Esophagus muscularis mucosa (tissue), 4 donors: ENCODE results near the gene GLRA3. TPM values are rescaled to one million over a fixed set of nuclear protein-coding genes. Genes with fewer than 3 reads are reported as not detected.

Experiments
- DNase-seq: peaks from one replicate; pipeline ENCODE4 v3.0.0-alpha.2; 2017; ENCODE audit errors: extremely low spot score
- H3K27ac ChIP-seq, 4 donors: fragments of 200-600 bp; sonication (generic); replicated peaks in 1 of 4; 1 replicate in 3 of 4; 2 replicates in 1 of 4; pipeline ENCODE4 v1.5.1; 2016 to 2019; ENCODE audit warnings: mild to moderate bottlenecking in 1 of 4
- H3K27me3 ChIP-seq, 4 donors: fragments of 200-600 bp; sonication (generic); one replicate each; pipeline versions ENCODE4 v1.5.1 to v1.6.0; 2016 to 2019
- H3K36me3 ChIP-seq, 4 donors: fragments of 200-600 bp; sonication (generic); one replicate each; pipeline ENCODE4 v1.5.1; 2016 to 2019
- H3K4me1 ChIP-seq, 4 donors: fragments of 200-600 bp; sonication (generic); one replicate each; pipeline ENCODE4 v1.5.1; 2016 to 2019
- H3K4me3 ChIP-seq, 4 donors: fragments of 200-600 bp; sonication (generic); 1 replicate in 2 of 4; 2 replicates in 2 of 4; pipeline ENCODE4 v1.5.1; 2016 to 2019; ENCODE audit warnings: mild to moderate bottlenecking in 4 of 4, moderate library complexity in 1 of 4
- H3K9me3 ChIP-seq, 4 donors: fragments of 200-600 bp; sonication (generic); 1 replicate in 3 of 4; 2 replicates in 1 of 4; pipeline ENCODE4 v1.5.1; 2016 to 2019
- EP300 ChIP-seq: sonication (generic); formaldehyde crosslinking; IDR thresholded peaks from one replicate; pipeline ENCODE4 v1.6.1; 2017; ENCODE audit warnings: antibody characterized with exemption
- POLR2A ChIP-seq: fragments of 450-650 bp; IDR thresholded peaks from one replicate; pipeline ENCODE4 v1.6.1; 2017; ENCODE audit warnings: antibody characterized with exemption, moderate library complexity, mild to moderate bottlenecking, low read depth
- POLR2AphosphoS5 ChIP-seq, 2 donors: sonication (generic); formaldehyde crosslinking; IDR thresholded peaks; one replicate each; pipeline ENCODE4 v1.6.1; 2017; ENCODE audit warnings: antibody characterized with exemption in 2 of 2
- WGBS: methylation state at CpG from one replicate; pipeline ENCODE4 v1.1.5; 2018; 5-methylcytosine and 5-hydroxymethylcytosine counted together
- intact Hi-C: fragments of 100-400 bp; cut with DNase I; formaldehyde crosslinking; loops from one replicate; pipeline ENCODE4 v1.15.1; 2023
- total RNA-seq, 4 donors: library from RNA; depleted of rRNA; stranded (reverse); fragments of >200 nt; gene quantifications; one replicate each; pipeline versions ENCODE4 v1.1.0 to v1.2.1, GENCODE V29; 2016
- TF ChIP-seq, protein P1 (sequence below), 3 experiments: fragments of 200-600 bp in 2 of 3; fragments of 450-650 bp in 1 of 3; sonication (generic) in 2 of 3; IDR thresholded peaks; one replicate each; pipeline ENCODE4 v1.5.1; 2017 to 2019; ENCODE audit warnings: antibody characterized with exemption in 3 of 3, mild to moderate bottlenecking in 2 of 3, moderate library complexity in 1 of 3

The GLRA3 gene
- total RNA-seq, 4 donors from 2014 or later = under 0.01 to 0.39 (median 0.11) TPM; not detected in 1

DNA sequence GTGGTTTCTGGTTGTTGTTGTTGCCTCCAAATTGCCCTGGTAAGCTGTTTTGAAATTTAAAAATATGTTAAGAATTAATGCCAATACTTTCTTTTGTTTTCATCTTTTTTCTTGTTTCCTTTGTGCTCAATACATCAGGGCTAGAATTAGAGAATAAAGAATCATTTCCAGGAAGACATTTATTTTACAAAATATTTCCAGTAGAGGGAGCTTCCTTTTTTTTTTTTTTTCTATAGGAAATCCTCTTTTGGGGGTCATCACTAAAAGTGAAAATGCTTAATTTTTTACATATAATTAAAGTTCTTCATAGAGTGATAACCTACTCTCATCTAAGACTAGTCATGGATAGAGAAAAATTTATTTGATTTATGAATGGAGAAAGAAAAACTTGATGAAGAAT, 2.4 kb downstream of the GLRA3 start:
- no peaks in the 10 kb centered on the region for H3K9me3 ChIP-seq
- no peak overlapping the region for H3K4me3 ChIP-seq
- H3K27ac ChIP-seq = no peak overlapping the region
- H3K36me3 ChIP-seq = no peaks in the 10 kb centered on the region
- no peak for DNase-seq
- TF ChIP-seq POLR2A (no peak), EP300 (no peak), POLR2AphosphoS5 (IDR thresholded peaks at IDR 0.05) (no peak)
- TF ChIP-seq, protein P1, sequence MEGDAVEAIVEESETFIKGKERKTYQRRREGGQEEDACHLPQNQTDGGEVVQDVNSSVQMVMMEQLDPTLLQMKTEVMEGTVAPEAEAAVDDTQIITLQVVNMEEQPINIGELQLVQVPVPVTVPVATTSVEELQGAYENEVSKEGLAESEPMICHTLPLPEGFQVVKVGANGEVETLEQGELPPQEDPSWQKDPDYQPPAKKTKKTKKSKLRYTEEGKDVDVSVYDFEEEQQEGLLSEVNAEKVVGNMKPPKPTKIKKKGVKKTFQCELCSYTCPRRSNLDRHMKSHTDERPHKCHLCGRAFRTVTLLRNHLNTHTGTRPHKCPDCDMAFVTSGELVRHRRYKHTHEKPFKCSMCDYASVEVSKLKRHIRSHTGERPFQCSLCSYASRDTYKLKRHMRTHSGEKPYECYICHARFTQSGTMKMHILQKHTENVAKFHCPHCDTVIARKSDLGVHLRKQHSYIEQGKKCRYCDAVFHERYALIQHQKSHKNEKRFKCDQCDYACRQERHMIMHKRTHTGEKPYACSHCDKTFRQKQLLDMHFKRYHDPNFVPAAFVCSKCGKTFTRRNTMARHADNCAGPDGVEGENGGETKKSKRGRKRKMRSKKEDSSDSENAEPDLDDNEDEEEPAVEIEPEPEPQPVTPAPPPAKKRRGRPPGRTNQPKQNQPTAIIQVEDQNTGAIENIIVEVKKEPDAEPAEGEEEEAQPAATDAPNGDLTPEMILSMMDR (IDR thresholded peaks at IDR 0.05) = no peak
- peaks cover 3 to 11% (median 7%) of the 10 kb centered on the region in 4 donors for H3K4me1 ChIP-seq
- intact Hi-C loops = no loop called here
- peaks cover 0 to 13% (median 3%) of the 10 kb centered on the region in 4 donors for H3K27me3 ChIP-seq

DNA sequence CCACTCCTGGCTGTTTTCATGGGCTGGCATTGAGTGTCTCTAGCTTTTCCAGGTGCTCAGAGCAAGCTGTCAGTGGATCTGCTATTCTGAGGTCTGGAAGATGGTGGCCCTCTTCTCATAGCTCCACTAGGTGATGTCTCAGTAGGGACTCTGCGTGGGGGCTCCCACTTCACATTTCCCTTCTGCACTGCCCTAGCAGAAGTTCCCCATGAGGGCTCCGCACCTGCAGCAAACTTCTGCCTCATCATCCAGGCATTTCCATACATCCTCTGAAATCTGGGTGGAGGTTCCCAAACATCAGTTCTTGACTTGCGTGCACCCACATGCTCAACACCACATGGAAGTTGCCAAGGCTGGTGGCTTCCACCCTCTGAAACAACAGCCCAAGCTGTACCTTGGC, 13.8 kb downstream of the GLRA3 start:
- TF ChIP-seq, protein P1 (IDR thresholded peaks at IDR 0.05) = no peak
- TF ChIP-seq POLR2AphosphoS5 (IDR thresholded peaks at IDR 0.05) (no peak), POLR2A (no peak), EP300 (no peak)
- H3K27me3 ChIP-seq = peaks cover 0 to 10% (median 0%) of the 10 kb centered on the region in 4 donors
- H3K4me3 ChIP-seq = no peak overlapping the region
- whole genome bisulfite sequencing = 91% methylated on average over 3 of the region's 3 CpGs
- H3K9me3 ChIP-seq = peaks cover 0 to 6% (median 2%) of the 10 kb centered on the region in 4 donors
- intact Hi-C loops = no loop called here
- no peak overlapping the region for H3K27ac ChIP-seq
- no peaks in the 10 kb centered on the region for H3K36me3 ChIP-seq
- H3K4me1 ChIP-seq = no peaks in the 10 kb centered on the region
- no peak for DNase-seq

DNA sequence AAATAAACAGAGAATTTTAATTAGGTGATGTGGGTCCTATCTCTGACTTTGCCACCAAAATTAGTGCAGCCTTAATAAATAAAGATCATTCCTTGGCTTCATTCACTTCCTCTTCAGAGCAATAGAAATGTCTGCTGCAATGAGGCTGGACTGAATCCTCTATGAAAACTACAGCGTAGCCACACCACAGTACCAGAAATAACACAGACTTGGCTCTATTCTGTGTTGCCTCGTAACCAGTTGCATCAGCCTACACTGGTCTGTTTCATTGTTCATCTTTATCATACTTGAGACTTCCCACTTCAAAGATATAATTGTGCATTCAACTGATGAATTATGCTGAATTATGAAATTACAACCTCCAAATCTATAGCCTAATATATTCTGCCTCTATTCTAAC, 15.8 kb downstream of the GLRA3 start:
- no peak overlapping the region for H3K27ac ChIP-seq
- H3K9me3 ChIP-seq = peaks cover 0 to 6% (median 2%) of the 10 kb centered on the region in 4 donors
- H3K27me3 ChIP-seq = peaks cover 0 to 10% (median 0%) of the 10 kb centered on the region in 4 donors
- no peak overlapping the region for H3K4me3 ChIP-seq
- H3K4me1 ChIP-seq = no peaks in the 10 kb centered on the region
- no peak for DNase-seq
- H3K36me3 ChIP-seq = no peaks in the 10 kb centered on the region
- 66% methylated on average over 2 of the region's 2 CpGs for WGBS
- TF ChIP-seq, protein P1 (IDR thresholded peaks at IDR 0.05) = no peak
- TF ChIP-seq EP300 = no peak
- no peak for TF ChIP-seq POLR2AphosphoS5 (IDR thresholded peaks at IDR 0.05)
- TF ChIP-seq POLR2A = no peak
- intact Hi-C loops = no loop called here

DNA sequence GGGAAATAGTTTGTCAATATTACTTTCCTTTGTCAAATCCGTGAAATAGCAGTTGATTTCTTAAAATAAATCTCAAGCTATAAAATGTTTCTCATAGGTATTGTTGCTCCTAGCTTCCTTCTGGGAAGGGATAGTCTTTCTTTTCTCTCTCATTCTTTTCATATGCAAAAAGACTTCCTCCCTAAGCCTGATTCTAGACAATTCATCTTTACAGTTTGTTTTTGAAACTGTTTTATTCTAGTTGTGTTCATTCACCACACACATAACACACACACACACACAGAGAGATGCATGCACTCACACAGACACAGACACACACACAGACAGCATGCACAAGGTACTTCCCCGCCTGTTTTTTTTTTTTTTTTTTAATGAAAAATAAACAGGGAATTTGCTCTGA, 18.2 kb downstream of the GLRA3 start:
- H3K4me1 ChIP-seq = no peaks in the 10 kb centered on the region
- H3K27ac ChIP-seq = no peak overlapping the region
- TF ChIP-seq POLR2A = no peak
- no peak for TF ChIP-seq EP300
- no peak for TF ChIP-seq POLR2AphosphoS5 (IDR thresholded peaks at IDR 0.05)
- TF ChIP-seq, protein P1 (IDR thresholded peaks at IDR 0.05) = no peak
- no peak for DNase-seq
- peaks cover 0 to 10% (median 0%) of the 10 kb centered on the region in 4 donors for H3K27me3 ChIP-seq
- intact Hi-C loops = no loop called here
- H3K36me3 ChIP-seq = no peaks in the 10 kb centered on the region
- H3K9me3 ChIP-seq = peaks cover 0 to 6% (median 2%) of the 10 kb centered on the region in 4 donors
- H3K4me3 ChIP-seq = no peak overlapping the region
- 52% methylated on average over 2 of the region's 2 CpGs for WGBS

DNA sequence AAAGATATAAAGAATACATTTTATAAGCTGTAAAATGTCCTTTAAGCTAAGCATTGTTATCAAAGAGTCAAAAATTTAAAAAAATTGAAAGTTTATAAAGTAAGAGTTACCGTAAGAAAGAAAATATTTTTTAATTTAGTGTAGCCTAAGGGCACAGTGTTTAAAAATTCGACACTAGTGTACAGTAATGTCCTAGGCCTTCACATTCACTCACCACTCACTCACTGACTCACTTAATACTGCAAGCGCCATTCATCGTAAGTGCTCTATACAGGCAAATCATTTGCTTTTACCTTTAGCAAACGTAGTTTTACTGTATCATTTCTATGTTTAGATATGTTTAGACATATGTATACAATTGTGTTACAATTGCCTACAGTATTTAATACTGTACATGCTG, 20.2 kb downstream of the GLRA3 start:
- Histone ChIP-seq H3K4me3 (no peak overlapping the region), H3K27ac (no peak overlapping the region), H3K27me3 (no peaks in the 10 kb centered on the region), H3K9me3 (peaks cover 0 to 2% (median 0%) of the 10 kb centered on the region in 4 donors), H3K36me3 (no peaks in the 10 kb centered on the region), H3K4me1 (no peaks in the 10 kb centered on the region)
- TF ChIP-seq, protein P1 (IDR thresholded peaks at IDR 0.05) = no peak
- TF ChIP-seq POLR2A = no peak
- no peak for TF ChIP-seq EP300
- TF ChIP-seq POLR2AphosphoS5 (IDR thresholded peaks at IDR 0.05) = no peak
- DNase-seq = no peak
- 77% methylated on average over 5 of the region's 5 CpGs for WGBS
- intact Hi-C loops = no loop called here
